Measurements from ENCODE around the gene BEST4.
"Not testable (repeated sequence)": the region's sequence is repeated elsewhere in the genome, so short reads cannot be mapped to it uniquely, and the experiment has no call there.

BEST4 gene

GRCh38 chr1:44810762-44811105 is 22.8 kb upstream of the BEST4 start:
- 85% methylated on average over 4 of the region's 4 CpGs for WGBS (ENCODE audit: insufficient coverage)
- POLR2A ChIA-PET, result interaction anchor here (0.5 to 3.5 kb wide), 4 partner anchors 9 to 88 kb away, joined by 4 to 64 read pairs (median 7); partner anchors contain the start of gene PLK3
- not testable (repeated sequence) for H3K27me3 ChIP-seq (replicated peaks in 2 of 5; ENCODE audit: control insufficient read depth in 4 of 5, insufficient read depth in 5 of 5, low read length in 4 of 5); H3K36me3 ChIP-seq (ENCODE audit: control insufficient read depth in 4 of 4, insufficient read depth in 4 of 4, low read length in 3 of 4); DNase-seq; H3K4me3 ChIP-seq (ENCODE audit: control insufficient read depth in 1 of 7, extremely low read depth in 1 of 7, insufficient read depth in 4 of 7, low read depth in 2 of 7, low read length in 6 of 7); H3K9me3 ChIP-seq (ENCODE audit: control extremely low read depth in 1 of 5, control insufficient read depth in 4 of 5, insufficient read depth in 2 of 5, low read depth in 1 of 5, low read length in 4 of 5)
- Histone ChIP-seq H3K27ac (ENCODE audit: insufficient read depth in 1 of 2, low read depth in 1 of 2, low read length in 2 of 2, poor library complexity in 1 of 2, severe bottlenecking in 2 of 2) (peak overlapping the region in 1 of 2 experiments; percentile 97), H3K4me1 (ENCODE audit: control extremely low read depth in 1 of 4, control insufficient read depth in 4 of 4, insufficient read depth in 4 of 4, low read length in 3 of 4) (peaks cover 11 to 85% (median 72%) of the 10 kb centered on the region in 4 experiments)
- CTCF ChIA-PET, result interaction anchor here (1.1 to 7.8 kb wide), 2 partner anchors 22 to 90 kb away, joined by 3 to 43 read pairs; partner anchors contain the start of gene BEST4

DNA sequence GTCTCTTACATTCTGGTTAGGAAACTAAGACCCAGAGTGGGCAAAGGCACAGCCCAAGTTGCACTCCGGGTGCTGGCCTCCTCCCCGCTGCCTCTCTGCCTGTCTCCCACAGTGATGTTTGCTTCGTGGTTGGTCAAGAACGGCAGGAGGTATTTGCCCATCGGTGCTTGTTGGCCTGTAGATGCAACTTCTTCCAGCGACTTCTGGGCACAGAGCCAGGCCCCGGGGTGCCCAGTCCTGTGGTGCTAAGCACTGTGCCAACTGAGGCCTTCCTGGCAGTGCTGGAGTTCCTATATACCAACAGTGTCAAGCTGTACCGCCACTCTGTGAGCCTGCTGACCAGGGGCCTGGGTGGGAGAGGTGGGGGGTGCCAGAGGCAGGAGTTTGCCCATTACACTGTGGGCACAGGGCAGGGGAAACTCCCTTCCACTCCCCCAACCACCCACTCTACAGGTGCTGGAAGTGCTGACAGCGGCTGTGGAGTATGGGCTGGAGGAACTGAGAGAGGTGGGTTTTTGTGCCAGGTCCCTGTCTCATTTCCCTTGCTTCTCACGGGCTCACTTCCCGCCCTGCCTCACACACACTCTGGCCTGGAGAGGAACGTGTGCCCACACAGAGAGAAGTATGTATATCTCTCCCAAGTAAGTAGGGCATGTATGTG is 22.3 kb upstream of the BEST4 start:
- DNase-seq, result peak in 2 of 3 donors; percentile 52 to 58
- H3K9me3 ChIP-seq (ENCODE audit: control extremely low read depth in 1 of 5, control insufficient read depth in 4 of 5, insufficient read depth in 2 of 5, low read depth in 1 of 5, low read length in 4 of 5), result no peaks in the 10 kb centered on the region
- POLR2A ChIA-PET, result interaction anchor here (0.9 to 3.5 kb wide), 6 partner anchors 9 to 89 kb away, joined by 3 to 64 read pairs (median 22); partner anchors contain the start of genes PLK3 and RNU5D-1
- CTCF ChIA-PET, result interaction anchor here (0.9 to 7.8 kb wide), 4 partner anchors 10 to 27 kb away, joined by 3 to 69 read pairs (median 30); partner anchors contain the start of genes BEST4 and PLK3
- H3K27ac ChIP-seq (ENCODE audit: insufficient read depth in 1 of 2, low read depth in 1 of 2, low read length in 2 of 2, poor library complexity in 1 of 2, severe bottlenecking in 2 of 2), result peak overlapping the region in 1 of 2 experiments; percentile 97
- peaks cover 0 to 14% (median 8%) of the 10 kb centered on the region in 4 experiments for H3K36me3 ChIP-seq (ENCODE audit: control insufficient read depth in 4 of 4, insufficient read depth in 4 of 4, low read length in 3 of 4)
- H3K4me3 ChIP-seq (ENCODE audit: control insufficient read depth in 1 of 7, extremely low read depth in 1 of 7, insufficient read depth in 4 of 7, low read depth in 2 of 7, low read length in 6 of 7), result no peak overlapping the region
- H3K4me1 ChIP-seq (ENCODE audit: control extremely low read depth in 1 of 4, control insufficient read depth in 4 of 4, insufficient read depth in 4 of 4, low read length in 3 of 4), result peaks cover 11 to 85% (median 73%) of the 10 kb centered on the region in 4 experiments
- WGBS (ENCODE audit: insufficient coverage), result 34% methylated on average over 10 of the region's 12 CpGs
- no peaks in the 10 kb centered on the region for H3K27me3 ChIP-seq (replicated peaks in 2 of 5; ENCODE audit: control insufficient read depth in 4 of 5, insufficient read depth in 5 of 5, low read length in 4 of 5)

DNA sequence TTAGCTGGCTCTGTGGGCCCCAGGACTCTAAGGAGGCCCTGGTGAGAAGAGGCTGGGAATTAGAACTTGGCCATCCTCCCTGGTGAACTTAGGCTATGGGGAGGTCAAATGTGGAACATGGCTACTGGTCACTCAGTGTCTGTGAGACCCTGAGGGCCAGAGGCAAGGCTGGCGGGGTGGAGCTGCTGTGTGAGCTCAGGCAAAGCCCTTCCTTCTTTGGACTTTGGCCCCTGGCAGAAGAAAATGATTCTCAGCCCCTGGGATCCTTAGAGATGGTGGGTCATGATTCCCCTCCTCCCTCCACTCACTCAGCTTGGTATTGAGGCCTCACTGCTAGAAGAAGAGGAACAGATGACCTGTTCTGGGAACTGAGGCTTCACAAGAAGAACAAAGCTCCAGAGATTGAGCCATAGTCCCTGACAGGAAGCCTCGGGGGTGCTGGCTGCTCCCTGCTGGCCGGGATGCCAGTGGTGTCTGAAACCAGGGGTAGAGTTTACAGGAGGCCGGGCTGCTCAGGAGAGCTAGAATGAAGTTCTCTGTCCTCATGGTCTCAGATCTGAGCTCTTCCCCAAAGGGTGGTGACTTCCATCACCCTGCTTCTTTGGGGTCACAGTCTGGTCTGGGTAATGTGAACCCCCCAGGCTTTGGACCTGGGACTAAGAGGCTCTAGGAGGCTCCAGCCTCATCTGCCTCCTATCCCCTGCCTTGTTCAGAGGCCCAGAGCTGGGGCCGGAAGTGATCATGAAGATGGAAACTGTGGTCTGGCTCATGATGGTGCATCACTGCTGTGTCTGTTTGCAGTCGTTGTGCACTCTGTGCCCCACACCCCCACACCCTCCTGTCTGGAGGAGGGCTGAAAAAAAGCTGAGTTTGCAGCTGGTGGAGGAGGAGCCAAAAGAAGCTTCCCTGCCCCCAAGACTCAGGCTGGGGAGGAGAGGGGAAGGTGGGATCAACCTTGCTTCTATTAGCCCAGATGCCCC is 21.3 kb upstream of the BEST4 start:
- H3K4me1 ChIP-seq (ENCODE audit: control extremely low read depth in 1 of 4, control insufficient read depth in 4 of 4, insufficient read depth in 4 of 4, low read length in 3 of 4), result peaks cover 11 to 77% (median 71%) of the 10 kb centered on the region in 4 experiments
- CTCF ChIA-PET, result interaction anchor here (0.9 to 7.8 kb wide), 12 partner anchors 9 to 88 kb away, joined by 3 to 69 read pairs (median 6); partner anchors contain the start of genes BEST4, PLK3 and RNU5D-1
- peak; percentile 63 to 91 (median 90) for DNase-seq

DNA sequence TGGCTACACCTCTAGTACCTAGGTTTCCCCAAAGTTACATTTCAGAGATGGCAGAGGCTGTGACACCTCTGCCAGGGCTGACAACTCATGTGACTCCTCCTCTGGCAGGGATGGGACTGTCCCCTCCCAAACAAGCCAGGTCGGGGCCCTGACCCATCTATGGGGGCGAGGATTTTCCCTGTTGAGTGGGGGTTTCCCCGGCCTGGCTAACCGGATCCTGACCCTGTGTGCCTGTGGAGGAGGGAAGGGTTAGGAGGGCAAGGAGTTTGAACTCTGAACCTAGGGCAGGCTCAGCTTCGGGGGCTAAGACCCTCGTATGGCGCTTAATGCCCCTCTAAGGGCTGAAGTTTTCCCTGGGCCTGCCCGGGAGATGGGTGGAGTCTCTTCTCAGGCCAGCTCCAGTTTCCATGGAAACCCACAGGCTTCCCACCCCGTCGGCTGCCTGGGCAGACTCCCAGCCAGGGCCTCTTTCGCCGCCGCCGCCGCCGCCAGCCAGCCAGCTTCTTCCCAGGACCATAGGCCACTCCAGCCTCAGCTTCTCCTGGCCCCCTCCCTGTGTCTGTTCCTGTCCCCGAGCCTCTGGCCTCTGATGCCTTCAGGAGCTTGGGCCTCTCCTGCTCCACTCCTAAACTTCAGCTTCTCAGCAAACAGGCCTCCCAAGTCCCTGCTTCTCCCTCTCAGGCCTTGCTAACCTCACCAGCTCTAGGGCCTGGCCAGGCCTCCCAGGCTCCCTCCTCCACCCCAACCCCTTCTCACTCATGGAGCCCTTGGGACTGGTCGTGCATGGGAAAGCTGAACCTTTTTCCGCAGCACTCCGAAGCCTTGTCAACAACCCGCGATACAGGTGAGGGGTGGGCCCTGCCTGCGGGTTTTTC is 20.3 kb upstream of the BEST4 start, which contains the start of gene BTBD19:
TSS of gene BTBD19 (plus strand) at position 461 of the 875 bp plus-strand sequence. CDS start at position 759, 298 bp downstream.
- 34% methylated on average over 20 of the region's 23 CpGs for WGBS (ENCODE audit: insufficient coverage)
- Histone ChIP-seq H3K9me3 (ENCODE audit: control extremely low read depth in 1 of 5, control insufficient read depth in 4 of 5, insufficient read depth in 2 of 5, low read depth in 1 of 5, low read length in 4 of 5) (no peaks in the 10 kb centered on the region), H3K27me3 (replicated peaks in 2 of 5; ENCODE audit: control insufficient read depth in 4 of 5, insufficient read depth in 5 of 5, low read length in 4 of 5) (no peaks in the 10 kb centered on the region), H3K27ac (ENCODE audit: insufficient read depth in 1 of 2, low read depth in 1 of 2, low read length in 2 of 2, poor library complexity in 1 of 2, severe bottlenecking in 2 of 2) (peak within 1 kb of the TSS; percentile 92 to 97), H3K4me3 (ENCODE audit: control insufficient read depth in 1 of 7, extremely low read depth in 1 of 7, insufficient read depth in 4 of 7, low read depth in 2 of 7, low read length in 6 of 7) (peak within 1 kb of the TSS in 4 of 7 experiments; percentile 33 to 54 (median 42)), H3K36me3 (ENCODE audit: control insufficient read depth in 4 of 4, insufficient read depth in 4 of 4, low read length in 3 of 4) (peaks cover 4 to 30% (median 24%) of the 10 kb centered on the region in 4 experiments), H3K4me1 (ENCODE audit: control extremely low read depth in 1 of 4, control insufficient read depth in 4 of 4, insufficient read depth in 4 of 4, low read length in 3 of 4) (peaks cover 11 to 68% (median 64%) of the 10 kb centered on the region in 4 experiments)
- CTCF ChIA-PET, result interaction anchor here (1.0 to 7.8 kb wide), 12 partner anchors 9 to 87 kb away, joined by 3 to 69 read pairs (median 6); partner anchors contain the start of genes BEST4, PLK3 and RNU5D-1
- DNase-seq, result peak in 1 of 3 donors; percentile 42
- POLR2A ChIA-PET, result interaction anchor here (0.6 to 3.5 kb wide), 9 partner anchors 8 to 87 kb away, joined by 3 to 64 read pairs (median 7); partner anchors contain the start of genes PLK3 and RNU5D-1

More for the DNA sequence above, 21.3 kb upstream of the BEST4 start:
- Histone ChIP-seq H3K27ac (ENCODE audit: insufficient read depth in 1 of 2, low read depth in 1 of 2, low read length in 2 of 2, poor library complexity in 1 of 2, severe bottlenecking in 2 of 2) (peak overlapping the region; percentile 92 to 97), H3K36me3 (ENCODE audit: control insufficient read depth in 4 of 4, insufficient read depth in 4 of 4, low read length in 3 of 4) (peaks cover 0 to 21% (median 15%) of the 10 kb centered on the region in 4 experiments), H3K9me3 (ENCODE audit: control extremely low read depth in 1 of 5, control insufficient read depth in 4 of 5, insufficient read depth in 2 of 5, low read depth in 1 of 5, low read length in 4 of 5) (no peaks in the 10 kb centered on the region), H3K4me3 (ENCODE audit: control insufficient read depth in 1 of 7, extremely low read depth in 1 of 7, insufficient read depth in 4 of 7, low read depth in 2 of 7, low read length in 6 of 7) (peak overlapping the region in 4 of 7 experiments; percentile 32 to 54 (median 42)), H3K27me3 (replicated peaks in 2 of 5; ENCODE audit: control insufficient read depth in 4 of 5, insufficient read depth in 5 of 5, low read length in 4 of 5) (no peaks in the 10 kb centered on the region)
- POLR2A ChIA-PET, result interaction anchor here (0.5 to 3.5 kb wide), 8 partner anchors 9 to 88 kb away, joined by 3 to 64 read pairs (median 10); partner anchors contain the start of genes PLK3 and RNU5D-1
- WGBS (ENCODE audit: insufficient coverage), result 23% methylated on average over 4 of the region's 6 CpGs

- H3K9me3 ChIP-seq (ENCODE audit: control extremely low read depth in 1 of 5, control insufficient read depth in 4 of 5, insufficient read depth in 2 of 5, low read depth in 1 of 5, low read length in 4 of 5), result no peaks in the 10 kb centered on the region
- no peaks in the 10 kb centered on the region for H3K27me3 ChIP-seq (replicated peaks in 2 of 5; ENCODE audit: control insufficient read depth in 4 of 5, insufficient read depth in 5 of 5, low read length in 4 of 5)
- ChIA-PET POLR2A (interaction anchor here (1.0 to 3.5 kb wide), 7 partner anchors 8 to 86 kb away, joined by 4 to 64 read pairs (median 12); partner anchors contain the start of genes PLK3 and RNU5D-1), CTCF (interaction anchor here (1.1 to 7.8 kb wide), 8 partner anchors 8 to 86 kb away, joined by 3 to 69 read pairs (median 8); partner anchors contain the start of genes BEST4, PLK3 and RNU5D-1)
- H3K27ac ChIP-seq (ENCODE audit: insufficient read depth in 1 of 2, low read depth in 1 of 2, low read length in 2 of 2, poor library complexity in 1 of 2, severe bottlenecking in 2 of 2), result peak overlapping the region; percentile 92 to 97
- WGBS (ENCODE audit: insufficient coverage), result 5% methylated on average over 9 of the region's 16 CpGs
- H3K4me3 ChIP-seq (ENCODE audit: control insufficient read depth in 1 of 7, extremely low read depth in 1 of 7, insufficient read depth in 4 of 7, low read depth in 2 of 7, low read length in 6 of 7), result peak overlapping the region in 2 of 7 experiments; percentile 34 to 48
- H3K4me1 ChIP-seq (ENCODE audit: control extremely low read depth in 1 of 4, control insufficient read depth in 4 of 4, insufficient read depth in 4 of 4, low read length in 3 of 4), result peaks cover 11 to 65% (median 61%) of the 10 kb centered on the region in 4 experiments
- peaks cover 4 to 38% (median 30%) of the 10 kb centered on the region in 4 experiments for H3K36me3 ChIP-seq (ENCODE audit: control insufficient read depth in 4 of 4, insufficient read depth in 4 of 4, low read length in 3 of 4)
- DNase-seq, result peak; percentile 92 to 95 (median 95)
These were observed 19.5 kb upstream of the BEST4 start for GRCh38 chr1:44807364-44808062.
